ENCODE data around the gene EPOP.

EPOP gene

GRCh38 chr17:38674014-38674748 lies 576 bp downstream of the EPOP start:
- DNase-seq, result peak in 1 of 3 experiments; percentile 29
- H3K4me3 Mint-ChIP-seq, result peak overlapping the region; percentile 41 to 65
- H3K4me1 Mint-ChIP-seq (ENCODE audit: low read depth in 2 of 2), result peaks cover 13 to 14% of the 10 kb centered on the region in 2 donors
- ATAC-seq (replicated peaks), result peak; percentile 7
- H3K9me3 Mint-ChIP-seq, result no peaks in the 10 kb centered on the region
- H3K36me3 Mint-ChIP-seq (ENCODE audit: insufficient read depth), result no peaks in the 10 kb centered on the region
- peaks cover 39 to 51% of the 10 kb centered on the region in 2 donors for H3K27me3 Mint-ChIP-seq
- no peak overlapping the region for H3K27ac Mint-ChIP-seq

- Mint-ChIP-seq H3K27ac (no peak overlapping the region), H3K4me1 (ENCODE audit: low read depth in 2 of 2) (peaks cover 13 to 14% of the 10 kb centered on the region in 2 donors), H3K4me3 (peak overlapping the region; percentile 41 to 65), H3K9me3 (no peaks in the 10 kb centered on the region), H3K36me3 (ENCODE audit: insufficient read depth) (no peaks in the 10 kb centered on the region), H3K27me3 (peaks cover 44 to 56% of the 10 kb centered on the region in 2 donors)
- DNase-seq (no peak), ATAC-seq (replicated peaks) (no peak)
Measured at GRCh38 chr17:38673707-38674013, 1.1 kb downstream of the EPOP start.

- H3K4me1 Mint-ChIP-seq (ENCODE audit: low read depth in 2 of 2), result peaks cover 13 to 14% of the 10 kb centered on the region in 2 donors
- H3K36me3 Mint-ChIP-seq (ENCODE audit: insufficient read depth), result no peaks in the 10 kb centered on the region
- no peak for ATAC-seq (replicated peaks)
- DNase-seq, result no peak
- no peaks in the 10 kb centered on the region for H3K9me3 Mint-ChIP-seq
- peaks cover 50 to 62% of the 10 kb centered on the region in 2 donors for H3K27me3 Mint-ChIP-seq
- H3K27ac Mint-ChIP-seq, result no peak overlapping the region
- H3K4me3 Mint-ChIP-seq, result peak overlapping the region; percentile 40 to 50
Measured at GRCh38 chr17:38672788-38673706, 1.7 kb downstream of the EPOP start.

DNA sequence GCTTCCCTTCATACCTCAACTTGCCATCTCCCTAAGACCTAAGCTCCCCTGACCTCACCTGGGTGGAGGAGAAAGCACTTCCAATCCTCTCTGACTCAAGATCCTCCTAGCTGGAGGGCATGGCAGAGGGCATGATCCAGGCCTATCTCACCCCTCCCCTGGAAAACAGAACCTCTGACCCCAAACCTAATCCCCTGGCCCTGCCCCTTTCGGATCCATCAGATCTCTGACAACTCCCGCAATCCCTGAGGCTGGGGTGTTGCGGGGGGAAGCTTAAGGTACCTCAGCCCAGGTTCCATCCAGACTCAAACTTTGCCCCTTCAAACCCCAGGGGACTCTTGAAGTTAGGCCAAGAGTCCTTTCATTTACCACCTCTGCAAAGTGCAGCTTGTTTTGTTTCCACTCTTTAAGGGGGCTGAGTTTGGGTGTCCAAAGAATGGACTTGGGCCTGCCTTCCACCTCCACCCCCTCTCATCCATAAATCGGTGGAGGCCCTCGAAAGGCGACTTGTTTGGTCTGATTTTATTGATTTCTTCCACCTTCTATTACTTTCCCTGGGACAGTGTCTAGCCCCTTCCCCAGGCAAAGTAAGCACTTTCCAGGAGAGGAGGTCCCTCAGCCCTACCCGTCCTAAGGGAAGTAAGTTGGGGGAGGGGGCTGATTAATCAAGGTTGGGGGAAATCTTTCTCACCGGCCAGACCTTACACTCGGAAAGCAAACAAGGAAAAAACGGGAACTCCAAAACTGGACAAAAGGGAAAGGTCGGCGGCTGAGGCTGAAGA lies 2.6 kb downstream of the EPOP start:
- ATAC-seq (replicated peaks), result no peak
- H3K27me3 Mint-ChIP-seq, result peaks cover 57 to 71% of the 10 kb centered on the region in 2 donors

DNA sequence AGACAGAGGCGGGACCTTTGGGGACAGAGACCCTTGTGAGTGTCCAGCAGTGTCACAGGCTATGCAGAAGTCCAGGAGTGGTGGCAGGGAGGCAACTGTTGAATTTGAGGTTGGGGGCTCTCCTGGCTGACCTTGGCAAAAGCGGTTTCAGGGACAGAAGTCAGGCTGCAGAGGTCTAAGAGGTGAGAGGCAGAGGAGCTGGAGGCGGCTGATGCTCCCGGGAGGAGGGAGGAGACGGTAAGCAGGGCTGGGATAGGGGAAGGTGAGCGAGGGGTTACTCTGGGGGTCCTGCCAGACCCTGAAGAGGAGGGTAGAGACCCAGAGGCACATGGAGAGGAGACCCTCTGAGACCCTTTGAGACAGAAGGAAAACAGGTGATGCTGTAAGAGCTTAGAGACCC lies 5.2 kb downstream of the EPOP start:
- ATAC-seq (replicated peaks) (no peak), DNase-seq (no peak)
- Mint-ChIP-seq H3K36me3 (ENCODE audit: insufficient read depth) (no peaks in the 10 kb centered on the region), H3K9me3 (no peaks in the 10 kb centered on the region), H3K4me3 (no peak overlapping the region), H3K27me3 (peaks cover 47 to 71% of the 10 kb centered on the region in 2 donors), H3K27ac (no peak overlapping the region), H3K4me1 (ENCODE audit: low read depth in 2 of 2) (peaks cover 0 to 7% of the 10 kb centered on the region in 2 donors)

More for the DNA sequence above, 2.6 kb downstream of the EPOP start:
- Mint-ChIP-seq H3K9me3 (no peaks in the 10 kb centered on the region), H3K36me3 (ENCODE audit: insufficient read depth) (no peaks in the 10 kb centered on the region), H3K27ac (no peak overlapping the region), H3K4me1 (ENCODE audit: low read depth in 2 of 2) (peaks cover 13 to 17% of the 10 kb centered on the region in 2 donors), H3K4me3 (peak overlapping the region in 1 of 2 donors; percentile 11)
- DNase-seq, result no peak

DNA sequence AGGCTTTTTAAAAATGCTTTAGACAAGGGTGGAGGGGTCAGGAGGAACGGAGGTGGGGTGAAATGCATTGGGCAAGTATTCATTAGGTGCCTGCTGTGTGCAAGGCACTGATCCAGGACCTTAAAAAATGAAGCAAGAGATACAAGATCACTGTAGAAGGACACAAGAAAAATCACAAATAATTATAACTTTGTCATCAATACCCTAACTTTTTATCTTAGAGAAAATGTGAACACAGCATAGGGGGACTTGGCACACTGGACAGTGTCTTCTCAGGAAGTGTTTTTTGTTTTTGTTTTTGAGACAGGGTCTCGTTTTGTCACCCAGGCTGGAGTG lies 7.0 kb downstream of the EPOP start:
- Mint-ChIP-seq H3K4me1 (ENCODE audit: low read depth in 2 of 2) (peaks cover 0 to 7% of the 10 kb centered on the region in 2 donors), H3K27me3 (peaks cover 57 to 85% of the 10 kb centered on the region in 2 donors)
- ATAC-seq (replicated peaks), result no peak

DNA sequence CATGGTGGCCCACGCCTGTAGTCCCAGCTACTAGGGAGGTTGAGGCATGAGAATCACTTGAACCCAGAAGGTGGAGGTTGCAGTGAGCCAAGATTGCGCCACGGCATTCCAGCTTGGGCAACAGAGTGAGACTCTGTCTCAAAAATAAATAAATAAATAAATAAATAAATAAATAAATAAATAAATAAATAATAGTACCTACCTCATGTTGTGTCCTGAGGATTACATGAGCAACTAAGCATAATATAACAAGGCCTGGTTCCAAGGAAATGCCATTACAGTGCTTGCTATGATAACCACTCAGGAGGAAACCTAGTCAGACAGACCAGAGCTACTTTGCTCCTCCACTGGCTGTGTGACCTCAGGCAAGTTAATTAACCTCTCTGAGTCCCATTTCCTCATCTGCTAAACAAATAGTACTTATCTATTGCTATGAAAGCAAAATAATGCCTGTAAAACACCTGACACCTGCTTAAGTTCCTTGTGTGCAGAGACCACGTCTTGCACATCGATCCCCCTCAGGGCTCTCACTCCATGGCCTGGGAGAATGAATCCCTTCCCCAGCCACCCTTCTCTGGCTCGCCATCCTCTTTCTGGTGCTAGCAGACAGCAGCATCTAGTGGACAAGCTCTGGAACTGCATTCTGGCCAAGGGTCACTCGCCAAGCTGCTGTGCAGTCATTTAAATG lies 7.5 kb downstream of the EPOP start:
- H3K27ac Mint-ChIP-seq, result no peak overlapping the region
- DNase-seq (peak; percentile 42 to 52 (median 46)), ATAC-seq (replicated peaks) (peak; percentile 78)
- H3K27me3 Mint-ChIP-seq, result peaks cover 53 to 85% of the 10 kb centered on the region in 2 donors
- peaks cover 0 to 7% of the 10 kb centered on the region in 2 donors for H3K4me1 Mint-ChIP-seq (ENCODE audit: low read depth in 2 of 2)
- H3K9me3 Mint-ChIP-seq, result no peaks in the 10 kb centered on the region
- no peak overlapping the region for H3K4me3 Mint-ChIP-seq
- H3K36me3 Mint-ChIP-seq (ENCODE audit: insufficient read depth), result no peaks in the 10 kb centered on the region

More for the DNA sequence above, 7.0 kb downstream of the EPOP start:
- DNase-seq, result no peak
- no peak overlapping the region for H3K4me3 Mint-ChIP-seq
- H3K27ac Mint-ChIP-seq, result no peak overlapping the region
- H3K36me3 Mint-ChIP-seq (ENCODE audit: insufficient read depth), result no peaks in the 10 kb centered on the region
- no peaks in the 10 kb centered on the region for H3K9me3 Mint-ChIP-seq

DNA sequence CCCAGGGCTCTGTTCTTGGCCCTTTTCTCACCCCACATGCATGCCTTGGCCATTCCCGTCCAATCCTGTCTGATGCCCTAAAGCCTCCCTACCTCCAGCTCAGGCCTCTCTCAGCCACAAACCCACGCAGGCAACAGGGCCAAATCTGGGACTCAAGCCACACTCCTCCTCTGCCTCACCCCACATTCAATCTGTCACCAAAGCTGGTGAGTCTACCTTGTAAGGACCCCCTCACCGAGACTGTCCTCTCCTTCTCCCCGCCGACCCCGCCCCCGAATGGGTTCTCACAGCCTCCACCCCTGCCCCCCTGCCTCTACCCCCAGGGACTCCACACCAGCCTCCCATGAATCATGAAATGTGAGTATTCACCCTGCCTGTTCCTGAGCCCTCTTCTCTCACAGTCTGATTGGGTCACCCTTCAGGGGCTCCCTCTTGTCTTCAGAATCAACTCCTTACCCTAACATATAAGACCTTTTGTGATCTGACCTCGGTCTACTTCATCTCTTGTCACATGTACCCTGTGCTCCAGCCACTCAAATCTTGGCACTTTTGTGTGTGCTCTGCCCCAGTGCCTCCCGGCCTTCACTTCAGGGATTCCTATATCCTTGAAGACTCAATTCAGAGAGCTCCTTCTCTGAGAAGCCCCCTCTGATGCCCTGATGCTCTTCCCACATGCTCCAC lies 10.7 kb downstream of the EPOP start:
- no peak overlapping the region for H3K27ac Mint-ChIP-seq
- H3K4me3 Mint-ChIP-seq, result no peak overlapping the region
- H3K27me3 Mint-ChIP-seq, result peaks cover 40 to 73% of the 10 kb centered on the region in 2 donors
- H3K4me1 Mint-ChIP-seq (ENCODE audit: low read depth in 2 of 2), result peaks cover 0 to 7% of the 10 kb centered on the region in 2 donors
- no peaks in the 10 kb centered on the region for H3K9me3 Mint-ChIP-seq
- DNase-seq, result no peak
- H3K36me3 Mint-ChIP-seq (ENCODE audit: insufficient read depth), result no peaks in the 10 kb centered on the region
- no peak for ATAC-seq (replicated peaks)

DNA sequence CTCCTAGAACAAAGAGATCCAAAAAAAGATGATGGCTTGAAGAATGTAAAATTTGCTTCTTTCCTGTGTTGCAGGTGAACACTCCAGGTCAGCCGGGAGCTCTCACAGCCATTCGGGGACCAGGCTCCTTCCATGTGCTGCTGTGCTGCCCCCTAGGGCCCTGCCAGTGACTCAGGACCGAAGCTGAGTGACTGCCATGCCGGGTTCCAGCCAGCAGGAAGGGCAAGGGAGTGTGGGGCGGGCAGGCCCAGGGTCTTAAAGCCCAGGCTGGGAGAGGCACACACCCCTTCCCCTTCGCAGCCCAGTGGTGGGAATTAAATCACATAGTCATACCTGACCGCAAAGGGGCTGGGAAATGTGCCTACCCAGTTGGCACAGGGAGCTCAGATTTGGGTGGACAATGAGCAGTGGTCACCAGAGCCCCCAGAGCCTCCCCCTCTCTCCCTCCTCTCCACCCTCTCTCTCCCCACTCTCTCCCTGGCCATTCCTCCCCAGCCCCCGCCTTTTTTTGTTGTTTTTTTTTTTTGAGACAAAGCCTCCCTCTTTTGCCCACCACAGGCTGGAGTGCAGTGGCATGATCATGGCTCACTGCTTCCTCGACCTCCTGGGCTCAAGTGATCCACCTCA lies 11.5 kb downstream of the EPOP start:
- ATAC-seq (replicated peaks), result peak; percentile 63
- Mint-ChIP-seq H3K4me1 (ENCODE audit: low read depth in 2 of 2) (peaks cover 0 to 13% of the 10 kb centered on the region in 2 donors), H3K27me3 (peaks cover 35 to 73% of the 10 kb centered on the region in 2 donors), H3K9me3 (no peaks in the 10 kb centered on the region), H3K36me3 (ENCODE audit: insufficient read depth) (no peaks in the 10 kb centered on the region), H3K4me3 (no peak overlapping the region), H3K27ac (no peak overlapping the region)
- DNase-seq, result no peak

GRCh38 chr17:38660097-38661025 lies 14.4 kb downstream of the EPOP start:
- Mint-ChIP-seq H3K4me3 (no peak overlapping the region), H3K36me3 (ENCODE audit: insufficient read depth) (peaks cover 4% of the 10 kb centered on the region), H3K9me3 (no peaks in the 10 kb centered on the region), H3K27me3 (peaks cover 42 to 83% of the 10 kb centered on the region in 2 donors), H3K27ac (no peak overlapping the region), H3K4me1 (ENCODE audit: low read depth in 2 of 2) (peaks cover 0 to 8% of the 10 kb centered on the region in 2 donors)
- no peak for ATAC-seq (replicated peaks)
- DNase-seq, result no peak

DNA sequence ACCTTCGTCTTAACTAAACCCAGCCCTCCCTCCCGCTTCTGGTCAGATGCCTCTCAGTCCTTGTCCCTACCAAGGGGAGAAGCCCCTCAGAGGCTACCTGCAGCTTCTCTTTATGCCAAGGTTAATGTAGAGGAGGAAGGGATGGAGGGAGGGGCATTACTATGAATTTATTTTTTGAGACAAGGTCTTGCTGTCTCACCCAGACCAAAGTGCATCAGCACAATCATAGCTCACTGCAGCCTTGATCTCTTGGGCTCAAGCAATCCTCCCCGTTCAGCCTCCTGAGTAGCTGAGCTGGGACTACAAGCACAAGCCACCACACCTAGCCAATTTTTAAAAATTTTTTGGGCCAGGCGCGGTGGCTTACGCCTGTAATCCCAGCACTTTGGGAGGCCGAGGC lies 15.3 kb downstream of the EPOP start:
- no peak overlapping the region for H3K27ac Mint-ChIP-seq
- DNase-seq (no peak), ATAC-seq (replicated peaks) (no peak)
- H3K36me3 Mint-ChIP-seq (ENCODE audit: insufficient read depth), result peaks cover 4% of the 10 kb centered on the region
- peaks cover 0 to 8% of the 10 kb centered on the region in 2 donors for H3K4me1 Mint-ChIP-seq (ENCODE audit: low read depth in 2 of 2)
- H3K9me3 Mint-ChIP-seq, result no peaks in the 10 kb centered on the region
- no peak overlapping the region for H3K4me3 Mint-ChIP-seq
- H3K27me3 Mint-ChIP-seq, result peaks cover 43 to 83% of the 10 kb centered on the region in 2 donors
